Activated CD8-positive, alpha-beta T cell treated with anti-CD3 and anti-CD28 coated beads for 36 hours (primary cell): Measurements from ENCODE around the gene GEMIN5. TPM values are rescaled to one million over a fixed set of nuclear protein-coding genes. Genes with fewer than 3 reads are reported as not detected.

Experiments used
- ATAC-seq: fragments of 200-7000 bp; cut with Tn5 transposase; one replicate; pipeline ENCODE4 v1.10.0; 2021; ENCODE audit warnings: mild to moderate bottlenecking, moderate library complexity
- CTCF ChIA-PET: fragments of 350-600 bp; sonication (Branson Sonifier 250); formaldehyde crosslinking; loops from one replicate; lab custom pipeline; 2021; ENCODE audit warnings: antibody characterized with exemption; lab: Charles Lee
- POLR2A ChIA-PET: fragments of 350-600 bp; sonication (Branson Sonifier 250); formaldehyde crosslinking; loops from one replicate; lab custom pipeline; 2021; ENCODE audit warnings: antibody characterized with exemption; lab: Charles Lee
- DNase-seq: peaks from one replicate; pipeline ENCODE4 v3.0.0-alpha.2; 2020
- H3K27ac Mint-ChIP-seq: one replicate; pipeline ENCODE4 v1.8.0; 2021; ENCODE audit warnings: mild to moderate bottlenecking, mixed read lengths
- H3K27me3 Mint-ChIP-seq: one replicate; pipeline ENCODE4 v1.8.0; 2021; ENCODE audit warnings: mixed read lengths
- H3K36me3 Mint-ChIP-seq: one replicate; pipeline ENCODE4 v1.8.0; 2021; ENCODE audit warnings: low read depth, mixed read lengths
- H3K4me1 Mint-ChIP-seq: one replicate; pipeline ENCODE4 v1.8.0; 2021; ENCODE audit warnings: low read depth, mixed read lengths
- H3K4me3 Mint-ChIP-seq: one replicate; pipeline ENCODE4 v1.8.0; 2021; ENCODE audit warnings: mild to moderate bottlenecking, moderate library complexity, mixed read lengths
- H3K9me3 Mint-ChIP-seq: one replicate; pipeline ENCODE4 v1.8.0; 2021; ENCODE audit warnings: mixed read lengths
- intact Hi-C: fragments of 100-400 bp; cut with micrococcal nuclease; formaldehyde crosslinking; loops from one replicate; pipeline ENCODE4 v1.10.0; 2022
- total RNA-seq, 2 experiments: library from RNA; stranded (reverse); gene quantifications; one replicate each; pipeline ENCODE4 v1.2.3, GENCODE V29; 2021
- TF ChIP-seq, protein P1 (sequence below): fragments of 200-600 bp; IDR thresholded peaks from one replicate; pipeline ENCODE4 v1.8.0; 2022; ENCODE audit warnings: antibody characterized with exemption, mild to moderate bottlenecking

The GEMIN5 gene
- total RNA-seq, 2 experiments from 2014 or later, result 32.1 to 33.0 TPM

- intact Hi-C loops, result no loop called here
- ATAC-seq, result no peak
- no peak for DNase-seq
- ChIA-PET POLR2A (interaction anchor here (0.8 to 1.2 kb wide), 5 partner anchors 10 to 161 kb away, joined by 3 to 5 read pairs (median 3); no protein-coding TSS in a partner anchor), CTCF (interaction anchor here (0.6 to 1.2 kb wide), 3 partner anchors 8 to 13 kb away, joined by 3 to 4 read pairs (median 3); no protein-coding TSS in a partner anchor)
- Mint-ChIP-seq H3K36me3 (peaks cover 20% of the 10 kb centered on the region), H3K9me3 (no peaks in the 10 kb centered on the region), H3K4me1 (peaks cover 48% of the 10 kb centered on the region), H3K4me3 (peak overlapping the region; percentile 83), H3K27ac (peak overlapping the region; percentile 78), H3K27me3 (no peaks in the 10 kb centered on the region)
- TF ChIP-seq, protein P1, sequence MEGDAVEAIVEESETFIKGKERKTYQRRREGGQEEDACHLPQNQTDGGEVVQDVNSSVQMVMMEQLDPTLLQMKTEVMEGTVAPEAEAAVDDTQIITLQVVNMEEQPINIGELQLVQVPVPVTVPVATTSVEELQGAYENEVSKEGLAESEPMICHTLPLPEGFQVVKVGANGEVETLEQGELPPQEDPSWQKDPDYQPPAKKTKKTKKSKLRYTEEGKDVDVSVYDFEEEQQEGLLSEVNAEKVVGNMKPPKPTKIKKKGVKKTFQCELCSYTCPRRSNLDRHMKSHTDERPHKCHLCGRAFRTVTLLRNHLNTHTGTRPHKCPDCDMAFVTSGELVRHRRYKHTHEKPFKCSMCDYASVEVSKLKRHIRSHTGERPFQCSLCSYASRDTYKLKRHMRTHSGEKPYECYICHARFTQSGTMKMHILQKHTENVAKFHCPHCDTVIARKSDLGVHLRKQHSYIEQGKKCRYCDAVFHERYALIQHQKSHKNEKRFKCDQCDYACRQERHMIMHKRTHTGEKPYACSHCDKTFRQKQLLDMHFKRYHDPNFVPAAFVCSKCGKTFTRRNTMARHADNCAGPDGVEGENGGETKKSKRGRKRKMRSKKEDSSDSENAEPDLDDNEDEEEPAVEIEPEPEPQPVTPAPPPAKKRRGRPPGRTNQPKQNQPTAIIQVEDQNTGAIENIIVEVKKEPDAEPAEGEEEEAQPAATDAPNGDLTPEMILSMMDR, result no peak
Measured at GRCh38 chr5:154937186-154937717, 759 bp downstream of the GEMIN5 start.

DNA sequence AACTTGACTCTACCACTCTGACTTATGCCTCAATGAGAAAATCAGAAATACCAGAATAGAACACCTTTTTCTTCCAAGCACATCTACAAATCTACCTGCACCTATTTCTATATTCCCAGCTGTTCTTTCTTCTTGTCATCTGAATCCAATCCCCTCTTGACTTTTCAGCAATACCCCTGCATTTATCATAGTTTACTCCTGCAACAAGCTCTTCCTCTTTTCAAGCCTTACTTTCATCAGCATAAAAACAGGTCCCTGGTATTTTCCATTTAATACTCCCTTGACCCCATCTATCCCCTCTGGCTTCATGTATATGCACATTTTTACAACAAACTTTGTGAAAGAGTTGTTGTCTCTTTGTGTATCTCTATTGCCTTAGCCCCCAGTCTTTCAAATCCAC is 3.1 kb downstream of the GEMIN5 start:
- H3K27ac Mint-ChIP-seq, result no peak overlapping the region
- peaks cover 39% of the 10 kb centered on the region for H3K4me1 Mint-ChIP-seq
- intact Hi-C loops, result no loop called here
- ChIA-PET CTCF (no interaction called here), POLR2A (no interaction called here)
- DNase-seq (no peak), ATAC-seq (no peak)
- no peak overlapping the region for H3K4me3 Mint-ChIP-seq
- peaks cover 34% of the 10 kb centered on the region for H3K36me3 Mint-ChIP-seq
- H3K9me3 Mint-ChIP-seq, result no peaks in the 10 kb centered on the region
- TF ChIP-seq, protein P1, result no peak
- no peaks in the 10 kb centered on the region for H3K27me3 Mint-ChIP-seq

DNA sequence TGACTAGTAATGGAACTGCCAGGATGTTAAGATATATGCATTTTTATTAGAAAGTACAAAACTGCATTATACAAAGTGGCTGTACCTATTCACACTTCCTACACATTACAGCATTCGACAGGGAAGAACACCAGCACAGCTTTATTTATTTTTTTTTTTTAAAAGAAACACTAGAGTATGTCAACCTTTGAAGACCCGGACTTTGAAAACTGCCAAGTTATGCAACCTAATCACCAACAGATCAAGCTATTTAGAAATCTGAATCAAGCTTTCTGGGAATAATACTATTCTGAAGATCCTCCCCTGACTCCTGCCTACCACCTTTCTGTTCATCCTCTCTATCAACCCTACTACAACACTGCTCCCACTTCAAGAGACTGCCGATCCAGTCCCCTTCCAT is 4.5 kb downstream of the GEMIN5 start:
- no peaks in the 10 kb centered on the region for H3K27me3 Mint-ChIP-seq
- CTCF ChIA-PET, result no interaction called here
- H3K4me3 Mint-ChIP-seq, result no peak overlapping the region
- no peaks in the 10 kb centered on the region for H3K9me3 Mint-ChIP-seq
- TF ChIP-seq, protein P1, result no peak
- intact Hi-C loops, result no loop called here
- peaks cover 37% of the 10 kb centered on the region for H3K36me3 Mint-ChIP-seq
- POLR2A ChIA-PET, result no interaction called here
- no peak for DNase-seq
- peaks cover 32% of the 10 kb centered on the region for H3K4me1 Mint-ChIP-seq
- no peak overlapping the region for H3K27ac Mint-ChIP-seq
- no peak for ATAC-seq

DNA sequence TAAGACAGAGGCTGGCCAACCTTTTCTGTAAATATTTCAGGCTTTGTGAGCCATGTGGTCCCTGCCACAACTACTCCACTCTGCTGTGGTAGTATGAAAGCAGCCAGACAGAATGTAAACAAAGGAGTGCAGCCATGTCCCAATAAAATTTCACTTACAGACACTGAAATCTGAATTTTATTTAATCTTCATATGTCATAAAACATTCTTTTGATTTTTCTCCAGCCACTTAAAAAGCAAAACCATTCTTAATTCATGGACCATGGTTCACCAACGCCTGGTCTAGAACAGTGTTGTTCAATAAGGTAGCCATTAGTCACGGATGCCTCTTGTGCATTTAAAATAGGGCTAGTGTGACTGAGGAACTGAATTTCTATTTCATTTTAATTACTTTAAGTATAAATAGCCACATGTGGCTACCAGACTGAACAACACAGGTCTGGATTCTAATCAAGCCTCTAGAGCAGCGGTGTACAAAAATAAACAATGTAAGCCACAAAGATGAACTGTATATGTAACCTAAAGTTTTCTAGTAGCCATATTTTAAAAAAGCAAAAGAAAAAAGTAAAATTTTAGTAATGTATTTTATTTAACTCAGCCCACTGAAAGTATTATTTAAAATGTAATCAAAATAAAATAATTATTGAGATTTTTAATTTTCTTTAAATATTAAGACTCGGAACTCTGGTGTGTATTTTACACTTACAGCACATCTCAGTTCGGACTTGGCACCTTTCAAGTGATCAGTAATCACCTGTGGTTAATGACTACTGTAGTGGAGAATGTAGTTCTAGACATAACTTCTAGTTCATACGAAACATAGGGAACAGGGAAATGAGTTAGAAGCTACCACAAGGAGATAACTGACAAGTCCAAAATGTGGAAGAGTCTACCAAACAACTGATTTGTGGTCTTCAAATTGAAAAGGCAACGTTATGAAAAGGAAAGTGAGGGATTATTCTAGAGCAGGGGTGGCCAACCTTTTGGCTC is 14.3 kb downstream of the GEMIN5 start:
- no peaks in the 10 kb centered on the region for H3K9me3 Mint-ChIP-seq
- ChIA-PET POLR2A (interaction anchor here (0.6 kb wide), 1 partner anchor 13 kb away, joined by 4 read pairs; no protein-coding TSS in a partner anchor), CTCF (no interaction called here)
- H3K36me3 Mint-ChIP-seq, result peaks cover 40% of the 10 kb centered on the region
- ATAC-seq, result no peak
- H3K4me3 Mint-ChIP-seq, result no peak overlapping the region
- H3K27me3 Mint-ChIP-seq, result no peaks in the 10 kb centered on the region
- H3K4me1 Mint-ChIP-seq, result no peaks in the 10 kb centered on the region
- TF ChIP-seq, protein P1, result no peak
- no peak for DNase-seq
- intact Hi-C loops, result no loop called here
- H3K27ac Mint-ChIP-seq, result no peak overlapping the region
